Nephron (organoid): ENCODE results near the gene DSCAM.

Source experiments
- H3K27ac Mint-ChIP-seq, 3 experiments: 2 replicates each; pipeline ENCODE4 v1.8.0; 2020; ENCODE audit warnings: mixed read lengths in 3 of 3, mild to moderate bottlenecking in 2 of 3, moderate library complexity in 1 of 3
- H3K27me3 Mint-ChIP-seq: 2 replicates; pipeline ENCODE4 v1.8.0; 2021; ENCODE audit warnings: low read depth, mild to moderate bottlenecking, moderate library complexity, mixed read lengths
- H3K36me3 Mint-ChIP-seq: 2 replicates; pipeline ENCODE4 v1.8.0; 2020; ENCODE audit warnings: low read depth, mixed read lengths
- H3K4me1 Mint-ChIP-seq: 2 replicates; pipeline ENCODE4 v1.8.0; 2020; ENCODE audit warnings: mixed read lengths
- H3K4me3 Mint-ChIP-seq, 3 experiments: 2 replicates each; pipeline ENCODE4 v1.8.0; 2020; ENCODE audit warnings: mild to moderate bottlenecking in 3 of 3, mixed read lengths in 3 of 3, moderate library complexity in 2 of 3
- H3K9me3 Mint-ChIP-seq: 2 replicates; pipeline ENCODE4 v1.8.0; 2020; ENCODE audit warnings: mixed read lengths
- TF ChIP-seq, protein P1 (sequence below), 3 experiments: fragments of 200-600 bp; sonication (generic); IDR thresholded peaks; one replicate each; pipeline ENCODE4 v1.5.0; 2021; ENCODE audit warnings: antibody characterized with exemption in 3 of 3; ENCODE audit not compliant: unreplicated experiment in 3 of 3

DSCAM gene

DNA sequence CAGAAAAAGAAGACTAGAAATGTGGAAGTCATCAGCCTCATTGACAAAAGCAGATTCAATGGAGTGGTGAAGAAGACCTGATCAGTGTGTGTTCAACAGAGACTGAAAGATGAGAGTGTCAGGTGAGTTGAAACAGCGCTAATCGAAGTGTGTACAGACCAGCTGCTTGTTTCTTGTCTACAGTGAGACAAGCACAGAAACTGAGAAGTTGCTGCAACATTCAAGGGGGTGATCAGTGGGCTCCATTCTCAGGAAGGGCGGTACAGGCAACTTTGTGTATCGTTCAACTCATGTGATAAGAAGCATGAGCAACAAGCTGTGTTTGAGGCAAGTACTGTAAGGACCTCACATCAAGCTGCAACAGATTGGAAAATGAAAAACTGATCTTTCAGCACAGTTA is 19.4 kb downstream of the DSCAM start:
- Mint-ChIP-seq H3K4me1 (no peaks in the 10 kb centered on the region), H3K27me3 (peaks cover 5% of the 10 kb centered on the region), H3K4me3 (no peak overlapping the region), H3K9me3 (no peaks in the 10 kb centered on the region), H3K36me3 (no peaks in the 10 kb centered on the region), H3K27ac (no peak overlapping the region)
- TF ChIP-seq, protein P1, sequence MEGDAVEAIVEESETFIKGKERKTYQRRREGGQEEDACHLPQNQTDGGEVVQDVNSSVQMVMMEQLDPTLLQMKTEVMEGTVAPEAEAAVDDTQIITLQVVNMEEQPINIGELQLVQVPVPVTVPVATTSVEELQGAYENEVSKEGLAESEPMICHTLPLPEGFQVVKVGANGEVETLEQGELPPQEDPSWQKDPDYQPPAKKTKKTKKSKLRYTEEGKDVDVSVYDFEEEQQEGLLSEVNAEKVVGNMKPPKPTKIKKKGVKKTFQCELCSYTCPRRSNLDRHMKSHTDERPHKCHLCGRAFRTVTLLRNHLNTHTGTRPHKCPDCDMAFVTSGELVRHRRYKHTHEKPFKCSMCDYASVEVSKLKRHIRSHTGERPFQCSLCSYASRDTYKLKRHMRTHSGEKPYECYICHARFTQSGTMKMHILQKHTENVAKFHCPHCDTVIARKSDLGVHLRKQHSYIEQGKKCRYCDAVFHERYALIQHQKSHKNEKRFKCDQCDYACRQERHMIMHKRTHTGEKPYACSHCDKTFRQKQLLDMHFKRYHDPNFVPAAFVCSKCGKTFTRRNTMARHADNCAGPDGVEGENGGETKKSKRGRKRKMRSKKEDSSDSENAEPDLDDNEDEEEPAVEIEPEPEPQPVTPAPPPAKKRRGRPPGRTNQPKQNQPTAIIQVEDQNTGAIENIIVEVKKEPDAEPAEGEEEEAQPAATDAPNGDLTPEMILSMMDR (IDR thresholded peaks at IDR 0.05; ENCODE audit: unreplicated experiment in 3 of 3): no peak

DNA sequence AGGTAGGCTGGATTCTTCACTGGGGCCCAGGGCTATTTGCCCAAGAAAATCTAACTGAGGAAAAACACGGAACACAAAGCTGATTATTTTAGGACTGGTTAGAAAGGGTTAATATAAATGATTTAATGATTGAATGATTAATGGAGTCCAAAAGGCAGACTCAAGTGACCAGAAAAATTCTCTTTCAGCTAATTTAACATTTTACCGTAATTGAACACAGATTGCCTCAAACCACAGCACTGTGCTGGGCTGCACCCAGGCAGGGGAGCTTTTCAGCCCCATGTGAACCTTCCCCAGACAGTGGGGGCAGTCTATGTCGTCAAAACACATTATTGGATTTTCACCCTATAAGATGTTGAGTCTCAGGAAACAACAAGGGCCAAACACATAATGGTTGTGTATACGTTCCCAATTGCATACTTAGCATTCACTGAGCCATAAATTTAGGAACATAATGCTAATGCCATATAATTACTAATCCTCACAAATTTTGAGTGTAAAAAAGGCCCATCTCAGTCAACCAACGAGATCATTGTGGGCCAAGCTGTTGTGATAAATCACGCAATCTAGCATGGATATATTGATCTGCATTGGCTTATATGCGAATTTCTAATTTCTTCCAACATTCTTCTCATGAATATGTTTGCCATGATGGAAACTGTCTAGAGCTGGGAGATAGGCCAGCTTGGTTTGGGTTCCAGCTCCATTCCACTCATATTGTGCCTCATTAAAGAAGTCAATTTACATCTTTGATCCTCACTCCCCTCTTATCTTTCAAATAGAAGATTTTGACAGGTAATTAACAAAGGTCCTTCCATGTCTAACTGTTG is 27.7 kb downstream of the DSCAM start:
- no peaks in the 10 kb centered on the region for H3K36me3 Mint-ChIP-seq
- no peaks in the 10 kb centered on the region for H3K9me3 Mint-ChIP-seq
- peaks cover 4% of the 10 kb centered on the region for H3K27me3 Mint-ChIP-seq
- TF ChIP-seq, protein P1 (IDR thresholded peaks at IDR 0.05; ENCODE audit: unreplicated experiment in 3 of 3): no peak
- no peaks in the 10 kb centered on the region for H3K4me1 Mint-ChIP-seq
- no peak overlapping the region for H3K4me3 Mint-ChIP-seq
- H3K27ac Mint-ChIP-seq: no peak overlapping the region

DNA sequence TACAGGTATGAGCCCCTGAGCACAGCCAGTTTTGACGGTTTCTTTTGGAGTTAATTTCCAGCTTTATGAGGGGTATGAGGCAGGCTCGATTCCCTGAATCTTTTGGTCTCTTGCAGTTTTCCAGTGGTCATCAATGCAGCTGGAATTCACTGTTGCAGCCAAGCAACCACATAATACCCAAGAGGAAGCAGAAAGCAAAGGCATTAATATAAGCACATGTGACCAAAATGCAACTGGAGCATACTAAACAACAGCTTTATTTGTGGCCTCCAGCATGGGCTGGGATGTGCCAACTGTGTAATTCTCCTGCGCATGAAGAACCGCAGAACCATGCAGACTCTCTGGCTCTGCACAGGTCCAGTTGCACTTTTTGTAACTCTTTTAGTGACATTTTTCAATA is 33.0 kb downstream of the DSCAM start:
- Mint-ChIP-seq H3K36me3 (no peaks in the 10 kb centered on the region), H3K9me3 (no peaks in the 10 kb centered on the region), H3K27me3 (peaks cover 4% of the 10 kb centered on the region), H3K4me1 (no peaks in the 10 kb centered on the region), H3K4me3 (no peak overlapping the region), H3K27ac (no peak overlapping the region)
- TF ChIP-seq, protein P1 (IDR thresholded peaks at IDR 0.05; ENCODE audit: unreplicated experiment in 3 of 3): no peak

DNA sequence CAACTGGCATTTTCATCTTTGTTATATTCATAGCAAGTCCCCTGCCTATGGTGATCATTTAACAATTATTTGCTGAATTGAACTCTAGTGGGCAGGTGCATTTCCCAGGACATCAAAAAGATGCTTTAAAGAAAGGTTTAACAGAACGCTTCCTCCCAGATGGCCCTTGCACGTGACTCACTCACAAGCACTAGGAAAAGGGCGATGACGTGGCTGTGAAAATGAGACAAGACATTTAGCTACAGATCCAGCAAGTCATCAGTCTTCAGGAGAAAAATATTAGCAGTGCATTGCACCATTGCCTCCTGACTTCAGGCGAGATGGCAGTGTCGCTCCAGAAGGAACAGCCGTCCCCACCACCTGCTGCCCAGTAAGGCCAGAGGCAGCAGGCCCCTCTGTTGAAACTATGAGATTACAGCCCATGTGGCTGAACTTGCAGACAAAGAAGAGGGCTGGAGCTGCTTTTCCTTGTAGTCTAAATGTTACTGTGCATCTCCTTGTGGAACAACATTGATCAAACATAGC is 37.2 kb downstream of the DSCAM start:
- no peaks in the 10 kb centered on the region for H3K4me1 Mint-ChIP-seq
- no peaks in the 10 kb centered on the region for H3K9me3 Mint-ChIP-seq
- no peak overlapping the region for H3K4me3 Mint-ChIP-seq
- H3K36me3 Mint-ChIP-seq: no peaks in the 10 kb centered on the region
- H3K27me3 Mint-ChIP-seq: peaks cover 4% of the 10 kb centered on the region
- TF ChIP-seq, protein P1 (IDR thresholded peaks at IDR 0.05; ENCODE audit: unreplicated experiment in 3 of 3): no peak
- no peak overlapping the region for H3K27ac Mint-ChIP-seq

DNA sequence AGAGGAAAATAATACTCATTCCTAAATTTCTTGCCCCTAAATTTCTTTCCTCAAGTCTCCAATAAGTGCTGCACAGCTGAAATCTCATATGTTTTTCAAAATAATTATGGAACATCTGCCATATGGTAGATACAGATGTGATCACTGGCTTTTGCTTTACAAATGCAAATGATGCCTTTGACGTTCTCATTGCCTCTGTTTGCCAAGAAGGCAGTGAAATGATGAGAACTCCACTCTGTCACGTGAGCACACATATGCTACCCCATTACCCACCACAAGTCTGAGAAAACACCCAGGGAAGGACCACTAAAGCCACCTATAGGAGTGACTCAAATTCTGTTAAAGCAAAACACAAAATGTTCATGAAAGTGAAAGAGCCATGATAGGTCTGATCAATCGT is 43.9 kb downstream of the DSCAM start:
- Mint-ChIP-seq H3K9me3 (peaks cover 21% of the 10 kb centered on the region), H3K27ac (no peak overlapping the region), H3K4me3 (no peak overlapping the region), H3K27me3 (peaks cover 10% of the 10 kb centered on the region), H3K4me1 (no peaks in the 10 kb centered on the region), H3K36me3 (peaks cover 3% of the 10 kb centered on the region)
- TF ChIP-seq, protein P1 (IDR thresholded peaks at IDR 0.05; ENCODE audit: unreplicated experiment in 3 of 3): no peak

DNA sequence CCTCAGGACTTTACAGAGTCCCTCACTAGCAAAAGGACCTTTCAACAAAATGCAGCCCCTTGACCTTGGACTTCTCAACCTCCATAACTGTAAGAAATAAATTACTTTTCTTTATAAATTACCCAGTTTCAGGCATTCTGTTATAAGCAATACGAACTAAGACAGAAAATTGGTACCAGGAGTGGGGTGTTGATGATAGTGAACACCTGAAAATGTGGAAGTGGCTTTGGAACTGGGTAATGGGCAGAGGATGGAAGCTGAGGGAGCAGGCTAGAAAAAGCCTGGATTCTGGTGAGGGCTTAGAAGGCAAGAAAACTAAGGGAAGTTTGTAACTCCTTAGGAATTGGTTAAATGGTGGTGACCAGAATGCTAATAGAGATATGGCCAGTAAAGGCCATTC is 46.8 kb downstream of the DSCAM start:
- no peak overlapping the region for H3K4me3 Mint-ChIP-seq
- TF ChIP-seq, protein P1 (IDR thresholded peaks at IDR 0.05; ENCODE audit: unreplicated experiment in 3 of 3): no peak
- H3K9me3 Mint-ChIP-seq: peaks cover 34% of the 10 kb centered on the region
- peaks cover 7% of the 10 kb centered on the region for H3K27me3 Mint-ChIP-seq
- H3K4me1 Mint-ChIP-seq: peaks cover 4% of the 10 kb centered on the region
- H3K36me3 Mint-ChIP-seq: peaks cover 3% of the 10 kb centered on the region
- no peak overlapping the region for H3K27ac Mint-ChIP-seq
